Measurements from ENCODE around the gene ARL15.

GRCh38 chr5:54001976-54002775, 308.2 kb downstream of the ARL15 start:
- no peak for TF ChIP-seq CTCF (IDR thresholded peaks at IDR 0.05; ENCODE audit: insufficient read depth, low read length)
- TF ChIP-seq POLR2AphosphoS5 (IDR thresholded peaks at IDR 0.05; ENCODE audit: low read depth), result no peak
- no peak for TF ChIP-seq GABPA (IDR thresholded peaks at IDR 0.05; ENCODE audit: low read depth)
